SH-SY5Y (cell line): ENCODE measurements around the gene DPP4.

Experiments used
- GATA2 ChIP-seq: IDR thresholded peaks from 2 replicates; pipeline ENCODE4 v1.6.1; 2011; ENCODE audit warnings: mild to moderate bottlenecking, low read depth, low read length
- GATA3 ChIP-seq: IDR thresholded peaks from 2 replicates; pipeline ENCODE4 v1.6.1; 2011; ENCODE audit warnings: low read depth, mild to moderate bottlenecking, low read length, moderate library complexity

DNA sequence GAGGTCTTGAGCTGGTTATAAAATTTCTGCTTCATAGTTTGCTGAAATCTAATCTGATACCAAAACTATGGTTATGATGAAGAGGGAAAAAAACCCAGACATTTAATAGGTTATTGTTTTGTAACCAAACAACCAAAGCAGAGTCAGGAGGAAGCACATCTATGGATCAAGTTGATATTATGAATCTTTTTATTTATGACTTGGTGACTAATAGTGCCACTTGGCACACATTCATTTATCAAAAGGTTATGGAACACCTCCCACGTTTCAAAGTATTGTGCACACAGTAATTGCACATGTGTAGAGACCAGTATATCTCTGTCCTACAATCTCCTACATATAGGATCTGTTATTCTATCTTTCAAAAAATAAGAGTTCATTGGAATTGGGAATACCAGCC lies 93.0 kb downstream of the DPP4 start:
- no peak for TF ChIP-seq GATA2
- TF ChIP-seq GATA3 = no peak
